ENCODE results near the gene SMCHD1. TPM values are rescaled to one million over a fixed set of nuclear protein-coding genes. Genes with fewer than 3 reads are reported as not detected.
"Not testable (repeated sequence)": the region's sequence is repeated elsewhere in the genome, so short reads cannot be mapped to it uniquely, and the experiment has no call there.

The SMCHD1 gene
- total RNA-seq, 1 donor from 2014 or later, result 102 TPM

- H3K27ac ChIP-seq (ENCODE audit: low read depth, low read length), result no peak overlapping the region
- H3K36me3 ChIP-seq (ENCODE audit: control insufficient read depth in 3 of 3, insufficient read depth in 3 of 3, low read length in 3 of 3), result no peaks in the 10 kb centered on the region
- H3K4me3 ChIP-seq (ENCODE audit: low read length in 3 of 3), result no peak overlapping the region
- no peaks in the 10 kb centered on the region for H3K4me1 ChIP-seq (ENCODE audit: control insufficient read depth in 3 of 3, insufficient read depth in 3 of 3, low read length in 3 of 3)
- H3K9ac ChIP-seq (ENCODE audit: low read depth in 1 of 3, low read length in 3 of 3), result no peak overlapping the region
- no peaks in the 10 kb centered on the region for H3K27me3 ChIP-seq (ENCODE audit: control insufficient read depth in 3 of 3, insufficient read depth in 3 of 3, low read length in 3 of 3)
- H3K9me3 ChIP-seq (ENCODE audit: control insufficient read depth in 3 of 3, low read length in 3 of 3), result no peaks in the 10 kb centered on the region
Measured at GRCh38 chr18:2824865-2825264, 169.3 kb downstream of the SMCHD1 start.

- Histone ChIP-seq H3K4me3 (ENCODE audit: low read length in 3 of 3) (no peak overlapping the region), H3K36me3 (ENCODE audit: control insufficient read depth in 3 of 3, insufficient read depth in 3 of 3, low read length in 3 of 3) (no peaks in the 10 kb centered on the region), H3K4me1 (ENCODE audit: control insufficient read depth in 3 of 3, insufficient read depth in 3 of 3, low read length in 3 of 3) (no peaks in the 10 kb centered on the region), H3K27ac (ENCODE audit: low read depth, low read length) (no peak overlapping the region), H3K9me3 (ENCODE audit: control insufficient read depth in 3 of 3, low read length in 3 of 3) (no peaks in the 10 kb centered on the region), H3K9ac (ENCODE audit: low read depth in 1 of 3, low read length in 3 of 3) (no peak overlapping the region), H3K27me3 (ENCODE audit: control insufficient read depth in 3 of 3, insufficient read depth in 3 of 3, low read length in 3 of 3) (no peaks in the 10 kb centered on the region)
Measured at GRCh38 chr18:2825613-2826175, 170.2 kb downstream of the SMCHD1 start.

GRCh38 chr18:2826581-2826980 is 171.1 kb downstream of the SMCHD1 start:
- Histone ChIP-seq H3K4me3 (ENCODE audit: low read length in 3 of 3) (no peak overlapping the region), H3K27ac (ENCODE audit: low read depth, low read length) (no peak overlapping the region), H3K36me3 (ENCODE audit: control insufficient read depth in 3 of 3, insufficient read depth in 3 of 3, low read length in 3 of 3) (no peaks in the 10 kb centered on the region), H3K27me3 (ENCODE audit: control insufficient read depth in 3 of 3, insufficient read depth in 3 of 3, low read length in 3 of 3) (no peaks in the 10 kb centered on the region), H3K9me3 (ENCODE audit: control insufficient read depth in 3 of 3, low read length in 3 of 3) (no peaks in the 10 kb centered on the region), H3K9ac (ENCODE audit: low read depth in 1 of 3, low read length in 3 of 3) (no peak overlapping the region), H3K4me1 (ENCODE audit: control insufficient read depth in 3 of 3, insufficient read depth in 3 of 3, low read length in 3 of 3) (no peaks in the 10 kb centered on the region)

- Histone ChIP-seq H3K9ac (ENCODE audit: low read depth in 1 of 3, low read length in 3 of 3) (no peak overlapping the region), H3K36me3 (ENCODE audit: control insufficient read depth in 3 of 3, insufficient read depth in 3 of 3, low read length in 3 of 3) (no peaks in the 10 kb centered on the region), H3K4me3 (ENCODE audit: low read length in 3 of 3) (no peak overlapping the region), H3K4me1 (ENCODE audit: control insufficient read depth in 3 of 3, insufficient read depth in 3 of 3, low read length in 3 of 3) (no peaks in the 10 kb centered on the region), H3K9me3 (ENCODE audit: control insufficient read depth in 3 of 3, low read length in 3 of 3) (no peaks in the 10 kb centered on the region), H3K27ac (ENCODE audit: low read depth, low read length) (no peak overlapping the region), H3K27me3 (ENCODE audit: control insufficient read depth in 3 of 3, insufficient read depth in 3 of 3, low read length in 3 of 3) (no peaks in the 10 kb centered on the region)
Measured at GRCh38 chr18:2827061-2827460, 171.5 kb downstream of the SMCHD1 start.

- H3K9ac ChIP-seq (ENCODE audit: low read depth in 1 of 3, low read length in 3 of 3); H3K4me3 ChIP-seq (ENCODE audit: low read length in 3 of 3); H3K27me3 ChIP-seq (ENCODE audit: control insufficient read depth in 3 of 3, insufficient read depth in 3 of 3, low read length in 3 of 3); H3K4me1 ChIP-seq (ENCODE audit: control insufficient read depth in 3 of 3, insufficient read depth in 3 of 3, low read length in 3 of 3); H3K27ac ChIP-seq (ENCODE audit: low read depth, low read length); H3K9me3 ChIP-seq (ENCODE audit: control insufficient read depth in 3 of 3, low read length in 3 of 3); H3K36me3 ChIP-seq (ENCODE audit: control insufficient read depth in 3 of 3, insufficient read depth in 3 of 3, low read length in 3 of 3): not testable (repeated sequence)
Measured at GRCh38 chr18:2836118-2836517, 180.6 kb downstream of the SMCHD1 start.

- H3K4me1 ChIP-seq (ENCODE audit: control insufficient read depth in 3 of 3, insufficient read depth in 3 of 3, low read length in 3 of 3); H3K4me3 ChIP-seq (ENCODE audit: low read length in 3 of 3); H3K36me3 ChIP-seq (ENCODE audit: control insufficient read depth in 3 of 3, insufficient read depth in 3 of 3, low read length in 3 of 3); H3K27ac ChIP-seq (ENCODE audit: low read depth, low read length); H3K9me3 ChIP-seq (ENCODE audit: control insufficient read depth in 3 of 3, low read length in 3 of 3); H3K27me3 ChIP-seq (ENCODE audit: control insufficient read depth in 3 of 3, insufficient read depth in 3 of 3, low read length in 3 of 3); H3K9ac ChIP-seq (ENCODE audit: low read depth in 1 of 3, low read length in 3 of 3): not testable (repeated sequence)
Measured at GRCh38 chr18:2837290-2837689, 181.8 kb downstream of the SMCHD1 start.

- H3K36me3 ChIP-seq (ENCODE audit: control insufficient read depth in 3 of 3, insufficient read depth in 3 of 3, low read length in 3 of 3), result no peaks in the 10 kb centered on the region
- peaks cover 0 to 7% (median 3%) of the 10 kb centered on the region in 3 donors for H3K27me3 ChIP-seq (ENCODE audit: control insufficient read depth in 3 of 3, insufficient read depth in 3 of 3, low read length in 3 of 3)
- no peaks in the 10 kb centered on the region for H3K4me1 ChIP-seq (ENCODE audit: control insufficient read depth in 3 of 3, insufficient read depth in 3 of 3, low read length in 3 of 3)
- no peak overlapping the region for H3K27ac ChIP-seq (ENCODE audit: low read depth, low read length)
- no peak overlapping the region for H3K4me3 ChIP-seq (ENCODE audit: low read length in 3 of 3)
- no peak overlapping the region for H3K9ac ChIP-seq (ENCODE audit: low read depth in 1 of 3, low read length in 3 of 3)
- H3K9me3 ChIP-seq (ENCODE audit: control insufficient read depth in 3 of 3, low read length in 3 of 3), result peaks cover 0 to 4% (median 0%) of the 10 kb centered on the region in 3 donors
Measured at GRCh38 chr18:2839202-2839601, 183.7 kb downstream of the SMCHD1 start.

DNA sequence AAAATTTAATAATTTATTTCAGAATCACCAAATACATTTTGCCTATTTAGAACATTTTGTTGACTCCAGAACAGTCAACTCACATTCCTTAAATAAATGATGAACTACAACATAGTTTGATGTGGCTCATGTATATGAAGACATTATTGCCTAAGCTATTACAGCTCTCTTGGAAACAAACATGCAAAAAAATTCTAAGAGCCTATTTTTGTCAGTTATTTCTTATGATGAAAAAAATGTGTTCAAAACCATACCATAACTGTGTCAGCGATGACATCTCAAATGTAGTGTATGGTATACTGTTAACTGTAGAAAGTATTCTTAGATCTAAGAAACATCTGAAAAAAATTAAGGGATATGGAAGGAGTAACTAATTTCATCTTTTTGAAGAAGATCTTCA is 185.0 kb downstream of the SMCHD1 start:
- no peaks in the 10 kb centered on the region for H3K4me1 ChIP-seq (ENCODE audit: control insufficient read depth in 3 of 3, insufficient read depth in 3 of 3, low read length in 3 of 3)

DNA sequence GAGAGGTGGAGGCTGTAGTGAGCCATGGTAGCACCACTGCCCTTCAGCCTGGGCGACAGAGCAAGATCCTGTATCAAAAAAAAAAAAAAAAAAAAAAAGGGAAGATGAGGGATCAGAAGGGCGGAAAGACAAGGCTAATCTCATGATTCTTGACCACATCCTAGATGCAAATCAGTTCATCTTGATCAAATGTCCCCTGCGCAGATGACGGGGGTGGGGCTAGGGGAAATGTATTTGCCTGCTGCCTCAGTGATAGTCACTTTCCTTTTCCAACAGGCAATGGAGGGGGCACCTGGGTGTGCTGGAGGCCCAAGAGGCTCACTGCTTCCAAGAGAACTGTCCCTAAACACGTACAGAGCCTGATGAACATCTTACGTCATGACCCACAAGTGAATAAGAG is 187.6 kb downstream of the SMCHD1 start:
- peaks cover 3 to 10% (median 7%) of the 10 kb centered on the region in 3 donors for H3K4me1 ChIP-seq (ENCODE audit: control insufficient read depth in 3 of 3, insufficient read depth in 3 of 3, low read length in 3 of 3)
- no peak overlapping the region for H3K9ac ChIP-seq (ENCODE audit: low read depth in 1 of 3, low read length in 3 of 3)
- no peaks in the 10 kb centered on the region for H3K9me3 ChIP-seq (ENCODE audit: control insufficient read depth in 3 of 3, low read length in 3 of 3)
- peaks cover 15 to 29% (median 23%) of the 10 kb centered on the region in 3 donors for H3K27me3 ChIP-seq (ENCODE audit: control insufficient read depth in 3 of 3, insufficient read depth in 3 of 3, low read length in 3 of 3)
- H3K27ac ChIP-seq (ENCODE audit: low read depth, low read length), result no peak overlapping the region
- no peaks in the 10 kb centered on the region for H3K36me3 ChIP-seq (ENCODE audit: control insufficient read depth in 3 of 3, insufficient read depth in 3 of 3, low read length in 3 of 3)
- no peak overlapping the region for H3K4me3 ChIP-seq (ENCODE audit: low read length in 3 of 3)

More for the DNA sequence above, 185.0 kb downstream of the SMCHD1 start:
- Histone ChIP-seq H3K27me3 (ENCODE audit: control insufficient read depth in 3 of 3, insufficient read depth in 3 of 3, low read length in 3 of 3) (peaks cover 3 to 16% (median 3%) of the 10 kb centered on the region in 3 donors), H3K27ac (ENCODE audit: low read depth, low read length) (no peak overlapping the region), H3K4me3 (ENCODE audit: low read length in 3 of 3) (no peak overlapping the region), H3K36me3 (ENCODE audit: control insufficient read depth in 3 of 3, insufficient read depth in 3 of 3, low read length in 3 of 3) (no peaks in the 10 kb centered on the region), H3K9me3 (ENCODE audit: control insufficient read depth in 3 of 3, low read length in 3 of 3) (peaks cover 0 to 4% (median 0%) of the 10 kb centered on the region in 3 donors), H3K9ac (ENCODE audit: low read depth in 1 of 3, low read length in 3 of 3) (no peak overlapping the region)

DNA sequence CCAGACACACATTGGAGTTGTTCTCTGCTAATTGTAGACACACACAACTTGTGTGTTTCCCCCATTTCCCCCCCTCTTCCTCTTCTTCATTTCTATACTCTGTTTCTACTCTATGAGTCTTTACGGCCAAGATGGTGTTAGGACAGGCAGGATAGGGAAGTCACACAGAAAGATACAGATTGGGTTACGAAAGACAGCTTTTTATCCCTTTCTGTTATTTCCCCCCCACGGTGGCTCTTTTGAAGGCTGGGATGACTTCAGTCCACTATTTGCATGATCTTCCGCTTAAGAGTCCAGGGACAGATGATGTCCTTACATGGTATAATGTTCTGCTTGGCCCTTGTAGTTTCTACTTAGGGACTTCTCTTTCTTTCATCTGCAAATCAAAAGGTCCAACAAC is 189.6 kb downstream of the SMCHD1 start:
- no peak overlapping the region for H3K9ac ChIP-seq (ENCODE audit: low read depth in 1 of 3, low read length in 3 of 3)
- no peaks in the 10 kb centered on the region for H3K36me3 ChIP-seq (ENCODE audit: control insufficient read depth in 3 of 3, insufficient read depth in 3 of 3, low read length in 3 of 3)
- no peak overlapping the region for H3K4me3 ChIP-seq (ENCODE audit: low read length in 3 of 3)
- H3K27me3 ChIP-seq (ENCODE audit: control insufficient read depth in 3 of 3, insufficient read depth in 3 of 3, low read length in 3 of 3), result peaks cover 23 to 38% (median 35%) of the 10 kb centered on the region in 3 donors
- H3K9me3 ChIP-seq (ENCODE audit: control insufficient read depth in 3 of 3, low read length in 3 of 3), result no peaks in the 10 kb centered on the region
- H3K27ac ChIP-seq (ENCODE audit: low read depth, low read length), result no peak overlapping the region
- peaks cover 3 to 10% (median 7%) of the 10 kb centered on the region in 3 donors for H3K4me1 ChIP-seq (ENCODE audit: control insufficient read depth in 3 of 3, insufficient read depth in 3 of 3, low read length in 3 of 3)

Measured in skeletal muscle tissue (tissue), 4 donors.